IPS-18c (cell line): ENCODE measurements around the gene STX1B.

Experiments used
- H3K4me3 ChIP-seq: 2 replicates; pipeline ENCODE4 v1.7.0; 2013; ENCODE audit warnings: low read depth, mild to moderate bottlenecking, low read length, moderate library complexity; ENCODE audit not compliant: insufficient read depth
- H3K9me3 ChIP-seq: one replicate; pipeline ENCODE4 v1.6.1; 2013; ENCODE audit warnings: mild to moderate bottlenecking, low read length, moderate library complexity; ENCODE audit not compliant: control insufficient read depth, insufficient read depth

Gene STX1B

GRCh38 chr16:31001507-31002249 lies 8.8 kb downstream of the STX1B start:
- no peaks in the 10 kb centered on the region for H3K9me3 ChIP-seq
- no peak overlapping the region for H3K4me3 ChIP-seq

DNA sequence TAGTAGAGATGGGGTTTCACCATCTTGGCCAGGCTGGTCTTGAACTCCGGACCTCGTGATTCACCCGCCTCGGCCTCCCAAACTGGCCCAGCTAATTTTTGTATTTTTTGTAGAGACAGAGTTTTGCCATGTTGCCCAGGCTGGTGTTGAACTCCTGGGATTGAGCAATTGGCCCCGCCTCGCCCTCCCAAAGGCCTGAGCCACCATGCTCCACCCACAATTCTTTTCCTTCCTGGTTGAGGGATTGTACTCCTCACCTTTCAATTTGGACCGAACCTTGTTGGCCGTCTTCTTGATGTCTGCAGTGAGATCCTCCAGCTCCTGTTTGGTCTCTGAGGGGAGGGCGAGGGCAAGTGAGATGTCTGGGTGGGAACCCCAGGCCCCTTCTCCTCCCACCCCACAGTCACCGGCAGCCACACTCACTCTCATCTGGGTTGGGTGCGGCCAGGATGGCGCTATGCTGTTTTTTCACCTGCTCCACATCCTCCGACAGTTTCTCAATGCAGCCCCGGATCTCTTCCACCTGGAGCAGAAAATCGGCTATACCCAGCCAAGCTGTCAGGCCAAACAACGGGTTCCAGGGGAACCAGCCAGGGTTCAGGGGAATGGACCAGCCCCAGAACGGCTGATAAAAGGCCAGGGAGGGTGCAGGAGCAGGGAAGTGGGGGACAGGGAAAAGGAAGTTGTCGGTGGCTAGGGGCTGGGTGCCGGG lies 9.6 kb downstream of the STX1B start:
- Histone ChIP-seq H3K4me3 (no peak overlapping the region), H3K9me3 (no peaks in the 10 kb centered on the region)

GRCh38 chr16:30998852-30999761 lies 11.3 kb downstream of the STX1B start:
- Histone ChIP-seq H3K4me3 (no peak overlapping the region), H3K9me3 (no peaks in the 10 kb centered on the region)

- Histone ChIP-seq H3K4me3 (peak overlapping the region; percentile 49), H3K9me3 (no peaks in the 10 kb centered on the region)
Observed at GRCh38 chr16:30997725-30998711, 12.4 kb downstream of the STX1B start.

DNA sequence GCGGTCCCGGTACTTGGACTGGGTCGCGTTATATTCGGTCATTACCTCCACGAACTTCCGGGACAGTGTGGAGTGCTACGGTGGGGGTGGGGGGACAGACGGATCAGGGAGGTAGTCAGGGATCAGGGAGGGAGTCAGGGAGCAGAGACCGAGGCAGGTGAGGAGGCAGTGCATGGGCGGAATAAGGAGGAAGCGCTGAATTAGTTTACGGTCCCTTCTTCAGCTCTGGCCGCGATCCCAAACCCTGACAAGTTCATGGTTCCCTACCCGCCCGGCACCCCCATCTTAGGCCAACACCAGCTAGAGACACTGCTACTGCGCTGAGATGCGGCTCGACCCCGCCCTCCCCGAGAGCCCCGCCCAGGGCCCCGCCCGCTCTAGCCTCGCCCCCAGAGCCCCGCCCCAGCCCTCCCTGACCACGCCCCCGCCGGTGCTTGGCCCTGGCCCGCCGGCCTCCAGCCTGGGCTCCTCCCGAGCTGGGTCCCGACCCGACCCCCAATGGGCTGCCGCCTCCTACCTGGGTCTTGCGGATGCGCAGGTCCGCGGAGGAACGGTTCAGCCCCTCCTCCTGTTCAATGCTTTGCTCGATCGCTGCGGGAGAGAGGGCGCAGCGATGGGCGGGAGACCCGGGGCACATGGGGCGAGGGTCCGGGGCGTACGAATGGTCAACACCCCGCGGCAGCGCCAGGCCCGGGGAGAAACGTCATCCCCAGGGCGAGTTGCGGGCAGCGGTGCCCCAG lies 13.3 kb downstream of the STX1B start:
- Histone ChIP-seq H3K4me3 (peak overlapping the region; percentile 49), H3K9me3 (no peaks in the 10 kb centered on the region)

- Histone ChIP-seq H3K9me3 (no peaks in the 10 kb centered on the region), H3K4me3 (peak overlapping the region; percentile 49)
Observed at GRCh38 chr16:30996324-30996984, 14.0 kb downstream of the STX1B start.

GRCh38 chr16:30995927-30996323 lies 14.5 kb downstream of the STX1B start:
- H3K4me3 ChIP-seq: no peak overlapping the region

DNA sequence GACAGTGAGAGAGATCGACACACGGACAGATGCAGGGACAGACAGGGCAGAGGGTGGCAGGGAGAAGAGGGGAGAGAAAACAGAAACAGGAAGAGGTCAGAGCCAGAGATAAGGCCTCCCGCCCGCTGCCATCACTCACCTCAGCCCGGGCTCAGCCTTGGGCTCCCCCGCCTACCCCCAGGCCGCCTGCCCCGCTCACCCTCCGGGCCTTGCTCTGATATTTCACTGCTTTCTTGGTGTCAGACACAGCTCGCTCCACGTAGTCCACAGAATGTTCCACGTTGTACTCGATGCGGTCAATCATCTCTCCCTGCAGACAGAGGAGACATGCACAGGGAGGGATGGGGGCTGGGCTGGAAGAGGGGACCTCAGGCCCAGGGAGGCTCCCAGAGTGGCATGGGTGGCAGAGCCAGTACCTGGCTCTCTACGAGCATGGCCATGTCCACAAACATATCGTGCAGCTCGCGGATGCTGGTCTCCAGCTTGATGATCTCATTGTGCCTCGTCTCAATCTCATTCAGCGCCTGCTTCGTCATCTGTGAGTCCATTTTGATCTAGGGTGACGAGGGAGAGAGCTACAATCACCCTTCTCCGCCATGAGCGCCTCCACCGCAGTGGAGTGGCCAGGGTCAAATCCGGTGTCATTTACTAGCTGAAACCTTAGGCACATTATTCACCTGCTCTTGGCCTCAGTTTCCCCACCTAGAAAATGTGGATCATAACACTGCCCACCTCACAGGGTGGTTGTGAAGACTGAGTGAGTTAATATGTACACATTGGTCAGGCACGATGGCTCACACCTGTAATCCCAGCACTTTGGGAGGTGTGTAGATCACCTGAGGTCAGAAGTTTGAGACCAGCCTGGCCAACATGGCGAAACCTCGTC lies 17.3 kb downstream of the STX1B start:
- Histone ChIP-seq H3K4me3 (no peak overlapping the region), H3K9me3 (no peaks in the 10 kb centered on the region)

More at GRCh38 chr16:30995927-30996323, 14.5 kb downstream of the STX1B start:
- H3K9me3 ChIP-seq: no peaks in the 10 kb centered on the region

GRCh38 chr16:30992276-30992780 lies 18.1 kb downstream of the STX1B start:
- Histone ChIP-seq H3K9me3 (no peaks in the 10 kb centered on the region), H3K4me3 (no peak overlapping the region; the same call in 1 of the 2 replicates)

DNA sequence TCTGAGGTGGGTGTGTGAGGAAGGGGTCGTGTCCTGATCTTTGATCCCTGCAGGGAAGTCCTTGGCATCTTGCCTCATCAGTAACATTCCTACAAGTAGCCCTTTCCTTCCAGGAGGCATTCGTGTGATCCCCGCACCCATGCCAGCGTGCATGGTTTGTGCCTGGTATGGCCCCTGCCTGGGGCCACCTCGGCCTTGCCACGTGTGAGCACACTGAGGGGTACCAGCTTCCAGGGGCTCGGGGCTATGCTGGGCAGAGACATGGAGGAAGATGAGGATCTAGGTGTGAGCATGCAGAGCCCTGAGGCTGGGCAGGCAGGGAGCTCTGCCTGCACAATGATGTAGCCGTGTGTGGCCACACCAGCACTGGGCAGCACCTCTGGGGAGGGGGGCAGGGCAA lies 19.4 kb downstream of the STX1B start:
- H3K4me3 ChIP-seq: no peak overlapping the region
- no peaks in the 10 kb centered on the region for H3K9me3 ChIP-seq

GRCh38 chr16:30990105-30990504 lies 20.3 kb downstream of the STX1B start:
- Histone ChIP-seq H3K9me3 (no peaks in the 10 kb centered on the region), H3K4me3 (no peak overlapping the region)

DNA sequence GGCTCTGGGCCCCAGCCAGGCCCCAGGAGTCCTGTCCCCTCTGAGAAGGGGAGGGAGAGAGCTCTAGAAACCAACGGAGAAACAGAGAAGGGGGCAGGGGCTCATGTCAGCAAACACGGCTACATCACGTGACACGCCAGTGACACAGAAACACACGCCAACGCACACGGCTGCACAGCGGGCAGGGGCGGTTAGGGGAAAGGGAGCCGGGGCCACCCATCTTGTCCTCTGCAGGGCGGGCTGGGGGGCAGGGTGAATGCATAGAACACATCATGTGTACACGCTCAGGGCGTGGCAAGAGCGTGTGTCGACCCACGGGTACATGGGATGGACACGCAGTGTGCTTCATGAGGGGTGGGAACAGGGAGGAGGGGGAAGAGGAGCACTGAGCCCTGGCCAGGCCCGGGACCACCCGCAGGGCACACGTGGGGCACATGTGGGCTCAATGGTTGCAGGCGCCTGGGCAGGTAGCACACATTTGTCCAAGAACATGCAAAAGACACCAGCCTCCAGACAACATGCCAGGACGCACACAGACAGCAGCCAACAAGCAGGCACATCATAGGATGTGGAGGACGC lies 20.9 kb downstream of the STX1B start:
- H3K9me3 ChIP-seq: no peaks in the 10 kb centered on the region
- no peak overlapping the region for H3K4me3 ChIP-seq

- Histone ChIP-seq H3K4me3 (no peak overlapping the region), H3K9me3 (no peaks in the 10 kb centered on the region)
Observed at GRCh38 chr16:30987581-30988190, 22.8 kb downstream of the STX1B start.
